Panc1 (cell line): ENCODE data around the gene MITF. TPM values are rescaled to one million over a fixed set of nuclear protein-coding genes. Genes with fewer than 3 reads are reported as not detected.

ENCODE experiments used
- ATAC-seq: fragments of 200-7000 bp; cut with Tn5 transposase; 2 replicates; pipeline ENCODE4 v1.9.1; 2020; ENCODE audit warnings: mild to moderate bottlenecking, moderate library complexity
- BruUV-seq: library from RNA; stranded (reverse); fragments of 400-500 nt; replicated peaks from 2 replicates; lab custom pipeline; 2021; lab: Mats Ljungman, UMichigan
- CTCF ChIA-PET: fragments of 300-600 bp; sonication (Branson Sonifier 250); formaldehyde crosslinking; loops from one replicate; lab custom pipeline; 2022; ENCODE audit warnings: antibody characterized with exemption; lab: Charles Lee
- POLR2A ChIA-PET: fragments of 300-600 bp; sonication (Branson Sonifier 250); formaldehyde crosslinking; loops from one replicate; lab custom pipeline; 2022; ENCODE audit warnings: antibody characterized with exemption; lab: Charles Lee
- DNase-seq: peaks from one replicate; pipeline ENCODE4 v3.0.0-alpha.2; 2010; ENCODE audit warnings: low read depth, low spot score
- H3K27ac ChIP-seq: 2 replicates; pipeline ENCODE4 v1.5.1; 2011; ENCODE audit warnings: mild to moderate bottlenecking, low read length, inconsistent platforms
- H3K27me3 ChIP-seq: fragments of 200-500 bp; sonication (Bioruptor generic); 2 replicates; pipeline ENCODE4 v1.6.0; 2014; ENCODE audit warnings: low read length, inconsistent platforms; ENCODE audit not compliant: control insufficient read depth, insufficient read depth
- H3K36me3 ChIP-seq: fragments of 200-500 bp; sonication (Bioruptor generic); 2 replicates; pipeline ENCODE4 v1.5.1; 2014; ENCODE audit warnings: inconsistent platforms, mild to moderate bottlenecking, low read length, moderate library complexity; ENCODE audit not compliant: control insufficient read depth, insufficient read depth
- H3K4me1 ChIP-seq: 2 replicates; pipeline ENCODE4 v1.5.1; 2011; ENCODE audit warnings: inconsistent platforms, mild to moderate bottlenecking, low read length, moderate library complexity; ENCODE audit not compliant: control insufficient read depth, insufficient read depth
- H3K4me3 ChIP-seq, 2 experiments: 2 replicates each; pipeline ENCODE4 v1.5.1; 2011 to 2012; ENCODE audit warnings: low read depth in 2 of 2, low read length in 2 of 2, mild to moderate bottlenecking in 2 of 2, inconsistent platforms in 1 of 2, moderate library complexity in 1 of 2
- H3K9me3 ChIP-seq: fragments of 200-500 bp; sonication (Bioruptor generic); 2 replicates; pipeline ENCODE4 v1.5.1; 2014; ENCODE audit warnings: low read depth, mild to moderate bottlenecking, inconsistent platforms, low read length, moderate library complexity; ENCODE audit not compliant: control insufficient read depth, insufficient read depth
- CTCF ChIP-seq: fragments of 450-650 bp; IDR thresholded peaks from 2 replicates; pipeline ENCODE4 v1.5.1; 2017; ENCODE audit warnings: mild to moderate bottlenecking
- POLR2AphosphoS5 ChIP-seq: IDR thresholded peaks from 2 replicates; pipeline ENCODE4 v1.6.1; 2012; ENCODE audit warnings: mild to moderate bottlenecking, low read depth, low read length, moderate library complexity
- SIN3A ChIP-seq: IDR thresholded peaks from 2 replicates; pipeline ENCODE4 v1.6.1; 2012; ENCODE audit warnings: low read depth, mild to moderate bottlenecking, low read length, moderate library complexity, borderline replicate concordance; ENCODE audit not compliant: insufficient read depth
- TCF7L2 ChIP-seq: IDR thresholded peaks from 2 replicates; pipeline ENCODE4 v1.6.1; 2011; ENCODE audit warnings: mild to moderate bottlenecking, low read depth, low read length, inconsistent platforms
- in situ Hi-C: cut with HindIII; loops from 2 replicates; pipeline ENCODE4 v1.10.0; 2016; ENCODE audit warnings: low sequenced_read_pairs, low pct_unique_long_range_greater_than_20kb
- intact Hi-C: fragments of 100-400 bp; cut with micrococcal nuclease; formaldehyde crosslinking; loops from one replicate; pipeline ENCODE4 v1.10.0; 2022; ENCODE audit not compliant: unreplicated experiment
- total RNA-seq: library from RNA; stranded (reverse); gene quantifications from one replicate; pipeline ENCODE4 v1.2.1, GENCODE V29; 2021; ENCODE audit not compliant: unreplicated experiment
- TF ChIP-seq, protein P1 (sequence below), 2 experiments: IDR thresholded peaks; 2 replicates each; pipeline ENCODE4 v1.6.1; 2011 to 2012; ENCODE audit warnings: low read depth in 2 of 2, control low read depth in 1 of 2, low read length in 1 of 2, mild to moderate bottlenecking in 1 of 2, moderate library complexity in 1 of 2; ENCODE audit not compliant: insufficient read depth in 1 of 2

MITF gene
- total RNA-seq, 1 experiment from 2014 or later = 10.8 TPM

DNA sequence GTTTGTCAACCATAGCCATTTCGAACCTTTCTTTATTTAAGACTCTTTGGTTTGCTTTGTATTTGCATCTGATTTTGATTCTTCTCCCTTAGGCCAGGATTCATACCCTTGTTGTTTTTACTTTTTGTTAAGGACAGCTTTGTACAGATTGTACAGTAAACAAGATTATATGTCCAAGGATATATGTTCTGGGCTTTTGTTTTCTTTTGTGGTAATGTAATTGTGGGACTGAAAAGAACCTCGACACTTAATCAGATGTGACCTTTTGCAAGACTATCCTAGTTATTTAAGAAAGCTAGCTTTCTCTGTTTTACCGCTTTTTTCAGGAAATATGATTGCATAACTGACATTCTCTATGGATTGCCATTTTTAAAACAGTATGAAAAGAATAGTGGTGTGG lies 193.2 kb downstream of the MITF start:
- H3K4me1 ChIP-seq = no peaks in the 10 kb centered on the region
- H3K27me3 ChIP-seq = no peaks in the 10 kb centered on the region
- no TSS peak for BruUV-seq
- in situ Hi-C loops = no loop called here
- ChIA-PET POLR2A (no interaction called here), CTCF (no interaction called here)
- ATAC-seq = no peak
- no peaks in the 10 kb centered on the region for H3K36me3 ChIP-seq
- H3K27ac ChIP-seq = no peak overlapping the region
- no peaks in the 10 kb centered on the region for H3K9me3 ChIP-seq
- intact Hi-C loops = no loop called here
- no peak for DNase-seq
- TF ChIP-seq, protein P1, sequence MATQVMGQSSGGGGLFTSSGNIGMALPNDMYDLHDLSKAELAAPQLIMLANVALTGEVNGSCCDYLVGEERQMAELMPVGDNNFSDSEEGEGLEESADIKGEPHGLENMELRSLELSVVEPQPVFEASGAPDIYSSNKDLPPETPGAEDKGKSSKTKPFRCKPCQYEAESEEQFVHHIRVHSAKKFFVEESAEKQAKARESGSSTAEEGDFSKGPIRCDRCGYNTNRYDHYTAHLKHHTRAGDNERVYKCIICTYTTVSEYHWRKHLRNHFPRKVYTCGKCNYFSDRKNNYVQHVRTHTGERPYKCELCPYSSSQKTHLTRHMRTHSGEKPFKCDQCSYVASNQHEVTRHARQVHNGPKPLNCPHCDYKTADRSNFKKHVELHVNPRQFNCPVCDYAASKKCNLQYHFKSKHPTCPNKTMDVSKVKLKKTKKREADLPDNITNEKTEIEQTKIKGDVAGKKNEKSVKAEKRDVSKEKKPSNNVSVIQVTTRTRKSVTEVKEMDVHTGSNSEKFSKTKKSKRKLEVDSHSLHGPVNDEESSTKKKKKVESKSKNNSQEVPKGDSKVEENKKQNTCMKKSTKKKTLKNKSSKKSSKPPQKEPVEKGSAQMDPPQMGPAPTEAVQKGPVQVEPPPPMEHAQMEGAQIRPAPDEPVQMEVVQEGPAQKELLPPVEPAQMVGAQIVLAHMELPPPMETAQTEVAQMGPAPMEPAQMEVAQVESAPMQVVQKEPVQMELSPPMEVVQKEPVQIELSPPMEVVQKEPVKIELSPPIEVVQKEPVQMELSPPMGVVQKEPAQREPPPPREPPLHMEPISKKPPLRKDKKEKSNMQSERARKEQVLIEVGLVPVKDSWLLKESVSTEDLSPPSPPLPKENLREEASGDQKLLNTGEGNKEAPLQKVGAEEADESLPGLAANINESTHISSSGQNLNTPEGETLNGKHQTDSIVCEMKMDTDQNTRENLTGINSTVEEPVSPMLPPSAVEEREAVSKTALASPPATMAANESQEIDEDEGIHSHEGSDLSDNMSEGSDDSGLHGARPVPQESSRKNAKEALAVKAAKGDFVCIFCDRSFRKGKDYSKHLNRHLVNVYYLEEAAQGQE (IDR thresholded peaks at IDR 0.05; ENCODE audit: insufficient read depth in 1 of 2, low read depth in 2 of 2, low read length in 1 of 2) = no peak
- no peak for TF ChIP-seq SIN3A
- TF ChIP-seq CTCF = no peak
- TF ChIP-seq TCF7L2 = no peak
- TF ChIP-seq POLR2AphosphoS5 = no peak
- H3K4me3 ChIP-seq = no peak overlapping the region

DNA sequence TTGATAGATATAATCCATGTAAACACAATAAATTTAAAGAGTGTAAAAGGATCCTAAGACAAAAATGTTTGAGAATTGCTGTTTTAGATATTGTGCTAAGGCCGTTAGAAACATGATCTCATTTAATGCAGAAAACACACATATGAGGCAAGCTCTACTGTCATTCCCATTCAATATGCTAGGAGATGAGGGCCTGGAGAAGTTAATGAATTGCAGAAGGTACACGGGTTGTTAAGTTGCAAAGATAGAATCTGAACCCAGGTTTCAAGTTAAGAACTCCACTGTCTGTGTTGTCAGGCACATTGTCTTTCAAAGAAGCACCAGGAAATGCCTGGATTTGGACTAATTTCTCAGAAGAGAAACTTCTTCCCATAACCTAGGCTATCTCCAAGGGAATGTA lies 195.1 kb downstream of the MITF start:
- CTCF ChIA-PET = no interaction called here
- TF ChIP-seq SIN3A (no peak), TCF7L2 (no peak), POLR2AphosphoS5 (no peak), CTCF (no peak)
- TF ChIP-seq, protein P1 (IDR thresholded peaks at IDR 0.05; ENCODE audit: insufficient read depth in 1 of 2, low read depth in 2 of 2, low read length in 1 of 2) = no peak
- intact Hi-C loops = no loop called here

More for the DNA sequence above, 195.1 kb downstream of the MITF start:
- ATAC-seq (no peak), DNase-seq (no peak)
- POLR2A ChIA-PET = no interaction called here
- Histone ChIP-seq H3K27me3 (no peaks in the 10 kb centered on the region), H3K9me3 (no peaks in the 10 kb centered on the region), H3K4me1 (no peaks in the 10 kb centered on the region), H3K27ac (no peak overlapping the region), H3K4me3 (no peak overlapping the region), H3K36me3 (no peaks in the 10 kb centered on the region)
- no TSS peak for BruUV-seq
- in situ Hi-C loops = no loop called here
